Esophagus muscularis mucosa (tissue), 4 donors: Measurements from ENCODE around the gene PCNX3. TPM values are rescaled to one million over a fixed set of nuclear protein-coding genes. Genes with fewer than 3 reads are reported as not detected.

Source experiments
- DNase-seq: peaks from one replicate; pipeline ENCODE4 v3.0.0-alpha.2; 2017; ENCODE audit errors: extremely low spot score
- H3K27ac ChIP-seq, 4 donors: fragments of 200-600 bp; sonication (generic); replicated peaks in 1 of 4; 1 replicate in 3 of 4; 2 replicates in 1 of 4; pipeline ENCODE4 v1.5.1; 2016 to 2019; ENCODE audit warnings: mild to moderate bottlenecking in 1 of 4
- H3K27me3 ChIP-seq, 4 donors: fragments of 200-600 bp; sonication (generic); one replicate each; pipeline versions ENCODE4 v1.5.1 to v1.6.0; 2016 to 2019
- H3K36me3 ChIP-seq, 4 donors: fragments of 200-600 bp; sonication (generic); one replicate each; pipeline ENCODE4 v1.5.1; 2016 to 2019
- H3K4me1 ChIP-seq, 4 donors: fragments of 200-600 bp; sonication (generic); one replicate each; pipeline ENCODE4 v1.5.1; 2016 to 2019
- H3K4me3 ChIP-seq, 4 donors: fragments of 200-600 bp; sonication (generic); 1 replicate in 2 of 4; 2 replicates in 2 of 4; pipeline ENCODE4 v1.5.1; 2016 to 2019; ENCODE audit warnings: mild to moderate bottlenecking in 4 of 4, moderate library complexity in 1 of 4
- H3K9me3 ChIP-seq, 4 donors: fragments of 200-600 bp; sonication (generic); 1 replicate in 3 of 4; 2 replicates in 1 of 4; pipeline ENCODE4 v1.5.1; 2016 to 2019
- CTCF ChIP-seq, 3 experiments: fragments of 200-600 bp in 2 of 3; fragments of 450-650 bp in 1 of 3; sonication (generic) in 2 of 3; IDR thresholded peaks; one replicate each; pipeline ENCODE4 v1.5.1; 2017 to 2019; ENCODE audit warnings: antibody characterized with exemption in 3 of 3, mild to moderate bottlenecking in 2 of 3, moderate library complexity in 1 of 3
- EP300 ChIP-seq: sonication (generic); formaldehyde crosslinking; IDR thresholded peaks from one replicate; pipeline ENCODE4 v1.6.1; 2017; ENCODE audit warnings: antibody characterized with exemption
- POLR2A ChIP-seq: fragments of 450-650 bp; IDR thresholded peaks from one replicate; pipeline ENCODE4 v1.6.1; 2017; ENCODE audit warnings: antibody characterized with exemption, moderate library complexity, mild to moderate bottlenecking, low read depth
- POLR2AphosphoS5 ChIP-seq, 2 donors: sonication (generic); formaldehyde crosslinking; IDR thresholded peaks; one replicate each; pipeline ENCODE4 v1.6.1; 2017; ENCODE audit warnings: antibody characterized with exemption in 2 of 2
- WGBS: methylation state at CpG from one replicate; pipeline ENCODE4 v1.1.5; 2018; 5-methylcytosine and 5-hydroxymethylcytosine counted together
- intact Hi-C: fragments of 100-400 bp; cut with DNase I; formaldehyde crosslinking; loops from one replicate; pipeline ENCODE4 v1.15.1; 2023
- total RNA-seq, 4 donors: library from RNA; depleted of rRNA; stranded (reverse); fragments of >200 nt; gene quantifications; one replicate each; pipeline versions ENCODE4 v1.1.0 to v1.2.1, GENCODE V29; 2016

Gene PCNX3
- total RNA-seq, 4 donors from 2014 or later: 21.4 to 43.1 (median 27.1) TPM

DNA sequence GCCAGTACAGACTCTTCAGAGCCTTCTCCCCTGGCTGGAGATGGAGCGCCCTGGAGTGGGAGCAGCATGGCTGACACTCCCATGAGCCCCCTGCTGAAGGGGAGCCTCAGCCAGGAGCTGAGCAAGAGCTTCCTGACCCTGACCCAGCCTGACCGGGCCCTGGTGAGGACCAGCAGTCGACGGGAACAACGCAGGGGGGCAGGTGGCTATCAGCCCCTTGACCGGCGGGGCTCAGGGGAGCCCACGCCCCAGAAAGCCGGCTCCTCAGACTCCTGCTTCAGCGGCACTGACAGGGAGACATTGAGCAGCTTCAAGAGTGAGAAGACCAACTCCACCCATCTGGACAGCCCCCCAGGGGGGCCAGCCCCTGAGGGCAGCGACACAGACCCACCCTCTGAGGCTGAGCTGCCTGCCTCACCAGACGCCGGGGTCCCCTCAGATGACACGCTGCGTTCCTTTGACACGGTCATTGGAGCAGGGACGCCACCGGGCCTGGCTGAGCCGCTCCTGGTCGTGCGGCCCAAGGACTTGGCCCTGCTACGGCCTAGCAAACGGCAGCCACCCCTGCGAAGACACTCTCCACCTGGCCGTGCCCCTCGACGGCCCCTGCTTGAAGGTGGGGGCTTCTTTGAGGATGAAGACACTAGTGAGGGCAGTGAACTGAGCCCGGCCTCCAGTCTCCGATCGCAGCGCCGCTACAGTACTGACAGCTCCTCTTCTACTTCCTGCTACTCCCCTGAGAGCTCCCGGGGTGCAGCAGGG is 2.6 kb downstream of the PCNX3 start:
- DNase-seq: no peak
- intact Hi-C loops: no loop called here
- H3K4me1 ChIP-seq: peaks cover 16 to 32% (median 27%) of the 10 kb centered on the region in 4 donors
- H3K9me3 ChIP-seq: no peaks in the 10 kb centered on the region
- no peaks in the 10 kb centered on the region for H3K27me3 ChIP-seq
- no peak overlapping the region for H3K27ac ChIP-seq
- WGBS: 86% methylated on average over 5 of the region's 33 CpGs
- H3K4me3 ChIP-seq: no peak overlapping the region
- H3K36me3 ChIP-seq: peaks cover 31 to 63% (median 61%) of the 10 kb centered on the region in 4 donors
- TF ChIP-seq CTCF (IDR thresholded peaks at IDR 0.05) (no peak), POLR2A (no peak), EP300 (no peak), POLR2AphosphoS5 (IDR thresholded peaks at IDR 0.05) (no peak)

- no peak for DNase-seq
- intact Hi-C loops: no loop called here
- WGBS: 94% methylated on average over 7 of the region's 14 CpGs
Measured at GRCh38 chr11:65618763-65619162, 3.2 kb downstream of the PCNX3 start.

GRCh38 chr11:65619281-65619928 is 3.8 kb downstream of the PCNX3 start:
- 89% methylated on average over 19 of the region's 29 CpGs for WGBS
- peaks cover 36 to 75% (median 73%) of the 10 kb centered on the region in 4 donors for H3K36me3 ChIP-seq
- no peak overlapping the region for H3K4me3 ChIP-seq
- no peak for DNase-seq
- TF ChIP-seq CTCF (IDR thresholded peaks at IDR 0.05): no peak
- no peak for TF ChIP-seq EP300
- TF ChIP-seq POLR2AphosphoS5 (IDR thresholded peaks at IDR 0.05): no peak
- no peak for TF ChIP-seq POLR2A
- no peaks in the 10 kb centered on the region for H3K9me3 ChIP-seq
- no peak overlapping the region for H3K27ac ChIP-seq
- peaks cover 14 to 25% (median 21%) of the 10 kb centered on the region in 4 donors for H3K4me1 ChIP-seq
- no peaks in the 10 kb centered on the region for H3K27me3 ChIP-seq
- intact Hi-C loops: no loop called here

More at GRCh38 chr11:65618763-65619162, 3.2 kb downstream of the PCNX3 start:
- TF ChIP-seq EP300 (no peak), CTCF (IDR thresholded peaks at IDR 0.05) (no peak), POLR2A (no peak), POLR2AphosphoS5 (IDR thresholded peaks at IDR 0.05) (no peak)
- Histone ChIP-seq H3K27ac (no peak overlapping the region), H3K4me1 (peaks cover 14 to 26% (median 21%) of the 10 kb centered on the region in 4 donors), H3K4me3 (no peak overlapping the region), H3K27me3 (no peaks in the 10 kb centered on the region), H3K9me3 (no peaks in the 10 kb centered on the region), H3K36me3 (peaks cover 31 to 69% (median 67%) of the 10 kb centered on the region in 4 donors)

- Histone ChIP-seq H3K36me3 (peaks cover 48 to 88% (median 86%) of the 10 kb centered on the region in 4 donors), H3K9me3 (no peaks in the 10 kb centered on the region), H3K4me3 (no peak overlapping the region), H3K27ac (no peak overlapping the region), H3K4me1 (peaks cover 14 to 27% (median 21%) of the 10 kb centered on the region in 4 donors), H3K27me3 (no peaks in the 10 kb centered on the region)
- intact Hi-C loops: loop anchor here (10.0 kb wide), 1 partner anchor 194 kb away; no protein-coding TSS in a partner anchor
- 89% methylated on average over 9 of the region's 19 CpGs for WGBS
- TF ChIP-seq POLR2A (no peak), POLR2AphosphoS5 (IDR thresholded peaks at IDR 0.05) (no peak), EP300 (no peak), CTCF (IDR thresholded peaks at IDR 0.05) (no peak)
- no peak for DNase-seq
Measured at GRCh38 chr11:65620666-65621065, 5.1 kb downstream of the PCNX3 start.
